Heart right ventricle (tissue), 16 donors: ENCODE measurements around the gene TAF4. TPM values are rescaled to one million over a fixed set of nuclear protein-coding genes. Genes with fewer than 3 reads are reported as not detected.

Experiments
- ATAC-seq, 8 donors: fragments of 200-7000 bp; cut with Tn5 transposase; one replicate each; pipeline ENCODE4 v1.9.1; 2020; ENCODE audit warnings: mild to moderate bottlenecking in 8 of 8, moderate library complexity in 8 of 8, moderate number of reproducible peaks in 1 of 8
- DNase-seq, 2 donors: peaks; one replicate each; pipeline ENCODE4 v3.0.0-alpha.2; 2020
- H3K27ac ChIP-seq, 10 donors: fragments of 200-600 bp; sonication (generic) in 2 of 10; one replicate each; pipeline versions ENCODE4 v1.5.0 to v1.8.0; 2020 to 2022; ENCODE audit warnings: mild to moderate bottlenecking in 3 of 10
- H3K27me3 ChIP-seq, 7 donors: fragments of 200-600 bp; one replicate each; pipeline ENCODE4 v1.8.0; 2021 to 2022; ENCODE audit warnings: mild to moderate bottlenecking in 2 of 7
- H3K36me3 ChIP-seq, 9 donors: fragments of 200-600 bp; sonication (generic) in 1 of 9; one replicate each; pipeline versions ENCODE4 v1.5.0 to v1.8.0; 2020 to 2022; ENCODE audit warnings: mild to moderate bottlenecking in 2 of 9
- H3K4me1 ChIP-seq, 9 donors: fragments of 200-600 bp; sonication (generic) in 1 of 9; one replicate each; pipeline versions ENCODE4 v1.5.0 to v1.8.0; 2020 to 2022; ENCODE audit warnings: mild to moderate bottlenecking in 4 of 9
- H3K4me3 ChIP-seq, 10 donors: fragments of 200-600 bp; sonication (generic) in 2 of 10; one replicate each; pipeline versions ENCODE4 v1.5.0 to v1.8.0; 2020 to 2022; ENCODE audit warnings: mild to moderate bottlenecking in 7 of 10, moderate library complexity in 2 of 10
- H3K9me3 ChIP-seq, 11 donors: fragments of 200-600 bp in 10 of 11; sonication (generic) in 2 of 11; one replicate each; pipeline versions ENCODE4 v1.5.0 to v1.8.0; 2013 to 2022; ENCODE audit warnings: mild to moderate bottlenecking in 2 of 11, control low read depth in 1 of 11, moderate library complexity in 1 of 11
- WGBS, 2 donors: extraction: QIAGEN DNeasy Blood & Tissue Kit; methylation state at CpG; one replicate each; pipeline ENCODE4 v1.1.7; 2013; ENCODE audit warnings: inconsistent platforms in 1 of 2; 5-methylcytosine and 5-hydroxymethylcytosine counted together
- intact Hi-C, 10 donors: fragments of 100-400 bp; cut with DNase I; formaldehyde crosslinking; loops; one replicate each; pipeline versions ENCODE4 v1.11.1 to v1.14.2; 2022
- polyA plus RNA-seq, 2 donors: library from polyadenylated mRNA; stranded (reverse); fragments of 200-250 nt; gene quantifications; one replicate each; pipeline ENCODE4 v1.2.3, GENCODE V29; 2013
- total RNA-seq, 10 donors: library from RNA; stranded (reverse); fragmentation: NEBNext Ultra II Directional in 3 of 10; extraction: Animal tissue kit (Norgen Biotek cat#: 25700) in 3 of 10; gene quantifications; one replicate each; pipeline versions ENCODE4 v1.2.1 to v1.2.4, GENCODE V29; 2021 to 2023
- TF ChIP-seq, protein P1 (sequence below), 9 donors: fragments of 200-600 bp; sonication (generic) in 2 of 9; IDR thresholded peaks; one replicate each; pipeline versions ENCODE4 v1.5.0 to v1.8.0; 2021 to 2022; ENCODE audit warnings: antibody characterized with exemption in 9 of 9, mild to moderate bottlenecking in 5 of 9, moderate library complexity in 1 of 9
- donor health status: Arrhythmogenic right ventricular cardiomyopathy.
- donor health status: ischemic (EF 13 %, LVEDD 7.1; RV severe dilation, severe dysfunction).
- donor health status: healthy with polysubstance abuse.
- donor health status: DM: no; HTN: yes; CAD: no.
- donor health status: DM: no; HTN: no; CAD: no.
- donor health status: ischemic (EF 25% LVEDD 6.9; RV normal size, moderate dysfunction).
- donor health status: ischemic (EF 25% LVEDD 5.7; RV mildly dilated, moderate dysfunction).
- donor health status: healthy.
- donor health status: DM: yes; HTN: yes; CAD: no.
- donor health status: Ischemic cardiomyopathy.
- donor health status: ischemic (EF 35%, LVEDD 5.7; RV mildly dilated, moderate dysfunction).
- donor health status: nonischemic (EF 11% LVEDD 7.7; RV severe dilation, severe dysfunction).
- donor health status: DM: yes; HTN: yes; CAD: no.
- donor health status: PGD.
- donor health status: ischemic (EF 29% LVEDD 5.4; RV normal size, mild dysfunction).
- donor health status: nonischemic (EF 23%, LVEDD 6.1; RV moderate dilation, normal function).

Gene TAF4
- total and polyA plus RNA-seq, 12 donors: 3.7 to 14.8 (median 11.0) TPM

DNA sequence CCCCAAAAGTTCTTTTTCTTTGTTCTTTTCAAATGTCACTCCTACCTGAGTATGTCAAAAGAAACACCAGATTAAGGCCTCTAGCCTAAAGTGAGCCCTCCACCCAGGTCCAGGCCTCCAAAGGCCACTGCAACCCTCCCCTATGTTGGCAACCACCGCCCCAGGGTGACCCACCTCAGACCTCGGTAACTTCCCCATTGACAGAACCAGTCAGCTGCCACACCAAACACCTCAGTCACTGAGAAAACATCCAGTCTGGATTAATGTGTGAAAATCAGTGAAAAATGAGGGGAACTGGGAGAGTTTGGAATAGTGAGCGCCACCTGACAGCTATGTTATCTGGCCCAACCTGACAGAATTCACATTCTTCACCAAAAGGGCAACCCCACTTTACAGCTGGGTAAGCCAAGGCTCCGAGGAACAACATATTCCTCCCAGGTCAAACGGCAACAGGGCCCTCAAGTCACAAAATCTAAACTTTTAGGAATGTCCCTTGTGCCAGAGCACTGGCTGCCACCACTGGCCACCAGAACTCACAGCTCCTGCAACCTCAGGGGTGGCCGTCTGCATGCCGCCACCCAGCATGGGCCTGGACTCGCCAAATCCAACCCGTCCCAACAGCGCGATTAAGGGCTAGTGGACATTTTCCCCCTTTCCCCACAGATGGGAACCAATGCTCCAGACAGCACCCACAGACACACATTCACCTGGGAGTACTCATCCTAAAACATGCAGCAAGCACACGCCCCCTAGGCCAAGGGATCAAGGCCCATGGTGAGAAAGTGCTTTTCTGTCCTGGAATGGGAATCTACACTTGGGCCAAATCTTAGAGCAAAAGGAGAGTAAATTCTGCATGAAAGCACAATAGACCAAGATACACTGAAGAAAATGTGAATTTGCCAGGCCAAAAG, 4.8 kb downstream of the TAF4 start:
- no peak for ATAC-seq
- intact Hi-C loops: loop anchor here in 3 of 10 donors (5.0 kb wide), 2 partner anchors 34 to 39 kb away; no protein-coding TSS in a partner anchor
- Histone ChIP-seq H3K4me3 (no peak overlapping the region), H3K27ac (no peak overlapping the region), H3K27me3 (no peaks in the 10 kb centered on the region), H3K36me3 (peaks cover 0 to 8% (median 0%) of the 10 kb centered on the region in 9 donors), H3K4me1 (peaks cover 8 to 28% (median 19%) of the 10 kb centered on the region in 9 donors), H3K9me3 (no peaks in the 10 kb centered on the region)
- TF ChIP-seq, protein P1, sequence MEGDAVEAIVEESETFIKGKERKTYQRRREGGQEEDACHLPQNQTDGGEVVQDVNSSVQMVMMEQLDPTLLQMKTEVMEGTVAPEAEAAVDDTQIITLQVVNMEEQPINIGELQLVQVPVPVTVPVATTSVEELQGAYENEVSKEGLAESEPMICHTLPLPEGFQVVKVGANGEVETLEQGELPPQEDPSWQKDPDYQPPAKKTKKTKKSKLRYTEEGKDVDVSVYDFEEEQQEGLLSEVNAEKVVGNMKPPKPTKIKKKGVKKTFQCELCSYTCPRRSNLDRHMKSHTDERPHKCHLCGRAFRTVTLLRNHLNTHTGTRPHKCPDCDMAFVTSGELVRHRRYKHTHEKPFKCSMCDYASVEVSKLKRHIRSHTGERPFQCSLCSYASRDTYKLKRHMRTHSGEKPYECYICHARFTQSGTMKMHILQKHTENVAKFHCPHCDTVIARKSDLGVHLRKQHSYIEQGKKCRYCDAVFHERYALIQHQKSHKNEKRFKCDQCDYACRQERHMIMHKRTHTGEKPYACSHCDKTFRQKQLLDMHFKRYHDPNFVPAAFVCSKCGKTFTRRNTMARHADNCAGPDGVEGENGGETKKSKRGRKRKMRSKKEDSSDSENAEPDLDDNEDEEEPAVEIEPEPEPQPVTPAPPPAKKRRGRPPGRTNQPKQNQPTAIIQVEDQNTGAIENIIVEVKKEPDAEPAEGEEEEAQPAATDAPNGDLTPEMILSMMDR (IDR thresholded peaks at IDR 0.05): no peak
- DNase-seq: no peak
- WGBS, 2 donors: 94 to 95% methylated on average over 12 of the region's 12 CpGs

DNA sequence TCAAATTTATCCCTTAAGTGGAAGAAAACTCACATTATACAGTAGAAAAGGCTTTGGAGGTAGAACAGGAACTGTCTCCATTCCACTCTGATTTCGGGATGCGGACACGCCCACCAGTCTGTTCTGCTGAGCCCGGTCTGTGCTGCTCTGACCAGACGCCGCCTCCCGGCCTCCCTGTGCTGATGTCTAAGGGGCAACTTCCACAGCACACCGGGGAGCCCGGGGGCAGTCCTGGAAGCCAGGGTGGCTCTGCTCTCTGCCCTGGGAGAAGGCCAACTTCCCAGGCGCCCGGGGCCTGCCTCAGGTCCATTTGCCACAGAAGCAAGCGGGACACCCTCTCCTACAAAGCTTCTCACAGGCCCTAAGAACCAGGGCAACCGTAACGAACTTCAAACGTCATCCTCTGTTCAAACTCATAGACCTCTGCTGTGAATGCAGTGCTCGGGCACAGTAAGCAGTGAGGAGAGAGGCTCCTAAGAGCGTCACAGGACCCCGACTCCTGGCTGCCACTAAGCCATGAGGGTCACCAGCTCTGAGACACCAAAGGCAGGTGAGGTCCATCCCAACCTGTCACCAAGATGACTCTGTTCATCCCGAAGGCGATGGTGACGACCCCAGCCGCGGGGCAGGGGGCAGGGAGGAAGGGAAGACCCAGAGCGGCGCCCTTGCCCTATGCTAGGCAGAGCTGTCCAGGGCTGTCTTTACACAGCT, 5.6 kb downstream of the TAF4 start:
- intact Hi-C loops: loop anchor here in 3 of 10 donors (5.0 kb wide), 2 partner anchors 33 to 38 kb away; no protein-coding TSS in a partner anchor
- TF ChIP-seq, protein P1 (IDR thresholded peaks at IDR 0.05): no peak
- Histone ChIP-seq H3K27me3 (no peaks in the 10 kb centered on the region), H3K36me3 (peaks cover 0 to 8% (median 0%) of the 10 kb centered on the region in 9 donors), H3K4me1 (peaks cover 8 to 28% (median 19%) of the 10 kb centered on the region in 9 donors), H3K27ac (no peak overlapping the region), H3K9me3 (no peaks in the 10 kb centered on the region), H3K4me3 (no peak overlapping the region)
- DNase-seq (no peak), ATAC-seq (no peak)
- 83 to 89% methylated on average over 25 of the region's 25 CpGs for WGBS, 2 donors

DNA sequence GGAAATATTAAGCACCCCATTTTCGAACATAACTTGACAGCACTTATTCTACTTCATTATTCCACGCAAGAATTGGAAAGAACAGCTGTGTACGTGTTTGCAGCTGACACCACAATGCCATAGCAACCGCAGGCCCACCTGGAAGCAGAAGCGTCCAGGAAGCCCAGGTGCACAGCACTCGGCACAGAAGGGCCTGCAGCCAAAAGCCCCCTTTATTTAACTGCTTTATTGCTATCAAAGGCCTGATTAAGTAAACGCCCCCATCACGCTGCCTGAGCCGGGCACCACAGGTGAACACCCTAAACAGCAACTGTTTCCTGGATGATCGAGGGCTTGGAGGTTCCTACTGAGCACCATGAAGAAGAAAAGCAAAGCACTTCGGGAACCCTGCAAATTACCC, 6.3 kb downstream of the TAF4 start:
- no peak overlapping the region for H3K27ac ChIP-seq
- H3K27me3 ChIP-seq: no peaks in the 10 kb centered on the region
- WGBS, 2 donors: 91 to 93% methylated on average over 11 of the region's 11 CpGs
- TF ChIP-seq, protein P1 (IDR thresholded peaks at IDR 0.05): no peak
- H3K4me1 ChIP-seq: peaks cover 8 to 28% (median 19%) of the 10 kb centered on the region in 9 donors
- DNase-seq (no peak), ATAC-seq (no peak)
- no peaks in the 10 kb centered on the region for H3K9me3 ChIP-seq
- H3K4me3 ChIP-seq: no peak overlapping the region
- intact Hi-C loops: no loop called here
- H3K36me3 ChIP-seq: peaks cover 0 to 8% (median 0%) of the 10 kb centered on the region in 9 donors

DNA sequence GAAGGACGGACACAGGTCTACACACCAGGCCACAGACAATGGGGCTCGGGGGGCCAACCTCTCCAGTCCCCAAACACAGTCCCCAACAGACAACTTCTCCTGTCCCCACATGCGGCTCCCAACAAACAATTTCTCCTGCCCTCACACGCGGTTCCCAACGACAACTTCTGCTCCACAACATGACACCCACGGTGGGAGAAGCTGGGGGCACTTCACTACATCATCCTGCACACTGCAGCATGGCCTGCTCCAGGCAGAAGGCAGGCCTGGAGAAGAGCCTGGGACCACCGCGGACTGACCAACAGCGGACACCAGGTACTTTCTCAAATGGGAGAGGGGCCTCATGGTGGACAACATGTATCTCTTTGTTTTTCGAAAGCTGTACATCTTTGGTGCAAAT, 6.7 kb downstream of the TAF4 start:
- ATAC-seq (no peak), DNase-seq (no peak)
- intact Hi-C loops: no loop called here
- 96% methylated on average over 11 of the region's 11 CpGs for WGBS, 2 donors
- Histone ChIP-seq H3K36me3 (peaks cover 0 to 8% (median 0%) of the 10 kb centered on the region in 9 donors), H3K9me3 (no peaks in the 10 kb centered on the region), H3K4me3 (no peak overlapping the region), H3K27me3 (no peaks in the 10 kb centered on the region), H3K27ac (no peak overlapping the region), H3K4me1 (peaks cover 3 to 24% (median 14%) of the 10 kb centered on the region in 9 donors)
- TF ChIP-seq, protein P1 (IDR thresholded peaks at IDR 0.05): no peak
